BE2C (cell line): ENCODE results near the gene FKBP9.
"Not testable (repeated sequence)": the region's sequence is repeated elsewhere in the genome, so short reads cannot be mapped to it uniquely, and the experiment has no call there.

Experiments
- DNase-seq: peaks from one replicate; pipeline ENCODE4 v3.0.0-alpha.2; 2020
- H3K27me3 ChIP-seq: fragments of 250-450 bp; sonication (Bioruptor Pico); 2 replicates; pipeline ENCODE4 v1.5.1; 2020; ENCODE audit warnings: mild to moderate bottlenecking
- H3K36me3 ChIP-seq: fragments of 250-450 bp; sonication (Bioruptor Pico); 2 replicates; pipeline ENCODE4 v1.5.1; 2020; ENCODE audit warnings: mild to moderate bottlenecking
- H3K4me1 ChIP-seq: fragments of 250-450 bp; sonication (Bioruptor Pico); 2 replicates; pipeline ENCODE4 v1.5.1; 2020
- H3K4me3 ChIP-seq: 2 replicates; pipeline ENCODE4 v1.5.1; 2011; ENCODE audit warnings: low read depth, low read length
- H3K9me3 ChIP-seq: fragments of 250-450 bp; sonication (Bioruptor Pico); 2 replicates; pipeline ENCODE4 v1.5.1; 2020
- TF ChIP-seq, protein P1 (sequence below): IDR thresholded peaks from 2 replicates; pipeline ENCODE4 v1.5.1; 2012; ENCODE audit warnings: mild to moderate bottlenecking, low read depth, low read length

Gene FKBP9

DNA sequence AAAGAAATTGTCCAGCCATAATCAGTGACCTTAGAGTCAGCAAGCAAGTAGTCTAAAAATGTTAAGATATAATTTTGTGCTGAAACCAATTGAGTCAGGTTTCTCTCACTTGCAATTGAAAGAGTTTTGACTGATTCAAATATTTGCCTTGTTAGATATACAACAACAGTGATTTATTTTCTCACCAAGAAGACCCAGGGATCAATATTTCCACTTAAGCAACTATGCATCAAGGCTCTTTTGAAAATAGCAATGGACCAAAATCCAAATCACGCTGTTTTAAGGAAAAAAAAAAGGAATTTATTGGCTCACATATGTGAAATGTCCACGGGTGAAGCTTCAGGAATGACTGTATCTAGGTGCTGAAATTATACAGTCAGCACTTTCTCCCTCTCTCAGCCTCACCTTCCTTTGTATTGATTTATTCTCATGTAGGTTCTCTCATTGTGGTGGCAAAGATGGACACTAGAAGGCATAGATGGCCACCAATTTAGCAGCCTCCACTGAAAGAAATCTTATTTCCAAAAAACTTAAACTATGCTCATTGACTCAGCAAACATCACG lies 9.7 kb upstream of the FKBP9 start:
- H3K27me3 ChIP-seq: no peaks in the 10 kb centered on the region
- no peaks in the 10 kb centered on the region; the same call in 1 of the 2 replicates for H3K9me3 ChIP-seq
- DNase-seq: no peak
- no peaks in the 10 kb centered on the region for H3K4me1 ChIP-seq
- no peaks in the 10 kb centered on the region for H3K36me3 ChIP-seq
- TF ChIP-seq, protein P1, sequence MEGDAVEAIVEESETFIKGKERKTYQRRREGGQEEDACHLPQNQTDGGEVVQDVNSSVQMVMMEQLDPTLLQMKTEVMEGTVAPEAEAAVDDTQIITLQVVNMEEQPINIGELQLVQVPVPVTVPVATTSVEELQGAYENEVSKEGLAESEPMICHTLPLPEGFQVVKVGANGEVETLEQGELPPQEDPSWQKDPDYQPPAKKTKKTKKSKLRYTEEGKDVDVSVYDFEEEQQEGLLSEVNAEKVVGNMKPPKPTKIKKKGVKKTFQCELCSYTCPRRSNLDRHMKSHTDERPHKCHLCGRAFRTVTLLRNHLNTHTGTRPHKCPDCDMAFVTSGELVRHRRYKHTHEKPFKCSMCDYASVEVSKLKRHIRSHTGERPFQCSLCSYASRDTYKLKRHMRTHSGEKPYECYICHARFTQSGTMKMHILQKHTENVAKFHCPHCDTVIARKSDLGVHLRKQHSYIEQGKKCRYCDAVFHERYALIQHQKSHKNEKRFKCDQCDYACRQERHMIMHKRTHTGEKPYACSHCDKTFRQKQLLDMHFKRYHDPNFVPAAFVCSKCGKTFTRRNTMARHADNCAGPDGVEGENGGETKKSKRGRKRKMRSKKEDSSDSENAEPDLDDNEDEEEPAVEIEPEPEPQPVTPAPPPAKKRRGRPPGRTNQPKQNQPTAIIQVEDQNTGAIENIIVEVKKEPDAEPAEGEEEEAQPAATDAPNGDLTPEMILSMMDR: no peak
- no peak overlapping the region for H3K4me3 ChIP-seq

DNA sequence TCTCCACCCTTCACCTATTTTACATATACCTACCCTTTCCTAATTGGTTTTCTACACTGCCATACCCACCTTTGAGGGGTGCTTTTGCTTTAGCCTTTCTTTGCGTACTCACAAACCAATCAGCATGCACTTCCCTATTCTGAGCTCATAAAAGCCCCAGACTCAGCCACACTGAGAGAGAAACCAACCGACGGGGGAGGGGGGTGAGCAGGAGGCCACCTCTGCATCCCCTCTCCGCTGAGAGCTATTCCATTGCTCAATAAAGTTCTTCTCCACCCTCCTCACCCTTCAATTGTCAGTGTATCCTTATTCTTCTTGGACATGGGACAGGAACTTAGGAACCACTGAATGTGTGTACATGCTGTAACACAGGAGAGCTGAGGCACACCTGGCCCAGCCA lies 9.0 kb upstream of the FKBP9 start:
- TF ChIP-seq, protein P1: no peak
- no peak overlapping the region for H3K4me3 ChIP-seq
- H3K9me3 ChIP-seq: no peaks in the 10 kb centered on the region; the same call in 1 of the 2 replicates
- DNase-seq: no peak
- H3K36me3 ChIP-seq: no peaks in the 10 kb centered on the region
- H3K4me1 ChIP-seq: no peaks in the 10 kb centered on the region
- H3K27me3 ChIP-seq: no peaks in the 10 kb centered on the region

DNA sequence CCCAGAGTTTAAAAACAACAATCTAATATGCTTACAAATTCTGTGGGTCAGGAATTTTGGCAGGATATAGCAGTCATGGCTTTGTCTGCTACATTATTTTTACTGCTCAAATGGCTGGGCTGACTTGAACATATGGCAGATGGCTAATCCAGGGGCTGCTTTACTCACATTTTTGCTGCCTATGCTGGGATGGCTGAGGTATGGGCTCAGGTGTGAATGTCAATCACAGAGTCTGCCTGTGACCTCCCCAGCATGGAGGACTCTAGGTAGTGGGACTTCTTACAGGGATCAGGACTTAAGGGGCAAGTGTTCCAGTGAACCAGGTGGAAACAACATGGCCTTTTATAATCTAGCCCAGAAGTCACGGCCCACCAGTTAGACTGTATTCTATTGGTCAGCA lies 4.4 kb upstream of the FKBP9 start:
- Histone ChIP-seq H3K4me1 (no peaks in the 10 kb centered on the region), H3K27me3 (no peaks in the 10 kb centered on the region), H3K4me3 (no peak overlapping the region), H3K9me3 (no peaks in the 10 kb centered on the region; the same call in 1 of the 2 replicates), H3K36me3 (no peaks in the 10 kb centered on the region)
- TF ChIP-seq, protein P1: no peak
- DNase-seq: no peak

DNA sequence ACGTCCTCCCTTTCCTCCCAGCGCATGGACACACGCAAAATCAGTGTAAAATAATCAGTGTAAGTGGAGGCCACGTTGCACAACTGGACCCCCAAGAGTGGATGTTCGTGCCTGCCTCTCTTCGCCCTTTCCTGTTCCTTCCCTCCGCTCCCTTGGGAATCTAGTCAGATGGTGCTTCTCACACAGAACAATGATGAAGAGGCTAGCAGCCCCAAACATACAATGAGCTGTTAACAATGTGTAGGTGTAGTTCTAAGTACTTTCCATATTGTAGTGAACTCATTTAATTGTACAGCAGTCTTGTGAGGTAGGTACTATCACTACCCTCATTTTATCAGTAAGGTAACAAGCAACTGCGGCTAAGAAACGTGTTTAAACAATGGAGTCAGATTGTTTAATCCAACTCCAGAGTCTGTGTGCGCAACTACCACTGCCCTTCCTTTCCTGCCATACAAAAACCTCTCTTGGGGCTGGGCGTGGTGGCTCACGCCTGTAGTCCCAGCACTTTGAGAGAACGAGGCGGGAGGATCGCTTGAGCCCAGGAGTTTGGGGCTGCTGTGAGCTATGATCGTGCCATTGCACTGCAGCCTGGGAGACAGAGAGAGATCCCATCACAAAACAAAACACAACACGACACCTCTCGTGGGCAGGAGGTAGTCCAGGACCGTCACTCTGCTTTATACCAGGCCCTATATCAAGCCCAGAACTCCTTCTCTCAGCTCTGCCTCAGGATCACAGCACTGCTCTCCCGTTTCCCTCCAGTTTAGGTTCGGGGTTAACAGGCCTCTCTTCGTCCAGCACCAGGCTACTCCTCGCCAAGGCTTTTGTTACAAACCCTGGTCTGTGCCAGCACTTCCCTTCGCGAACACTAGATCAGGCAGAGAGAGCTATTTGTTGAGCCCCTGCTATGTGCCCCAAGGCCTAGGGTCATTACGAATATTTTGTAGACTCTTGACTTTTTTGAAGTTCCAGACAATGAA lies 1.1 kb downstream of the FKBP9 start:
- no peaks in the 10 kb centered on the region for H3K4me1 ChIP-seq
- H3K27me3 ChIP-seq: no peaks in the 10 kb centered on the region
- peak; percentile 11 for DNase-seq
- H3K4me3 ChIP-seq: peak overlapping the region; percentile 77
- TF ChIP-seq, protein P1: no peak
- H3K36me3 ChIP-seq: no peaks in the 10 kb centered on the region
- no peaks in the 10 kb centered on the region for H3K9me3 ChIP-seq

DNA sequence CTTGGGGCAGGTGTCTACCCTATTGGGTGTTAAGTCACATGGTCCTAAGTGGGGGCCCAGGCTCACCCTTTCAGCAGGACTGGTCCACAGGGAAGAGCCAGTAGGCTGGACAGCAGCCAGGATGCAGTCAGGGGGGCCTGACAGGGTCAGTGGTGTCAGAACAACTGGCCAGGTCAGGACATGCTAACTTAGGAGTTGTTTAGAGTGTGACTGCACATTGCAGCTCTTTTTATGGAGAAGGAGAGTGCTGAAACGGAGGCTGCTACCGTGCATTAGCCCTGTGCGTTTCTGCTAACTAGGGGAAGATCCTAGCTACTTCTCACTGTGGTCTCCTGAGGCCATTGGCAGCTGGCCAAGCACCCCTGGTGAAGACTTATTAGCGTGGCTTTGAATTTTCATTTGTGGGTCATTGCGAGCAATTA lies 6.7 kb downstream of the FKBP9 start:
- DNase-seq: peak; percentile 68
- H3K36me3 ChIP-seq, H3K4me1 ChIP-seq, H3K9me3 ChIP-seq, H3K27me3 ChIP-seq: not testable (repeated sequence)
- peak overlapping the region; percentile 31; the same call in 1 of the 2 replicates for H3K4me3 ChIP-seq

DNA sequence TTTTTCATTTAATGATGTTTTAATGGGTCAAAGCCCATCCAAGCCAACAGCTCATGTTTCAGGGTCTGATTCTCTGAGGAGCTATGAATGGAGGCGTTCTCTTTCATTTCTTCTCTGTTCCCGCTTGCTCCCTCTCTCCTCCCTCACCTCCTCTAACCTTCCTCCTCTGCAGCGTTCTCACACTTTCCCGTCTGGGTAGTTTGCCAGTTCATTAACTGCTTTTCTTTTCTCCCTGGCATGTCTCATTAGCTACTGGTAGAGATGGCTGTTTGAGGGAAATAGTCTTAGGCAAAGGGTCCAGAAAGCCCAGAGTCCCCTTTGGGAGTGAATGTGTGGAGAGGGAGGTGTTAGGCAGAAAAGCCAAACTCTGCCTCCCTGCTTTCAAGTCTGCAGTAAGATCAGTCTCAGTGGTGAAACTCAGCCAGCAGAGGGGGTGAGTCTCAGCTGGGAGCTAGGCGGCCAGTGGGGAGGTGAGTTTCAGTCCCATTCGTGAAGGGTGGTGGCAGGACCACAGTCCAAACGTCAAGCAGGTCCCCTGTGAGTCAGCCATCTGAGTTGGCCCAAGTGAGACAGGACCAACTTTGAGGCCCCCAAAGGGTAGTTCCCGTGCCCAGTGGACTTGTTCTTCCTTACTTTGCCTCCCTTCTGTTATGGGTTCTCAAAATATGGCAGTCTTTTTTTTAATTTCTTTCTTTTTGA lies 7.4 kb downstream of the FKBP9 start:
- not testable (repeated sequence) for H3K36me3 ChIP-seq, H3K27me3 ChIP-seq, H3K9me3 ChIP-seq, DNase-seq, H3K4me1 ChIP-seq
- peak overlapping the region; percentile 31 for H3K4me3 ChIP-seq
- TF ChIP-seq, protein P1: peak; percentile 41

DNA sequence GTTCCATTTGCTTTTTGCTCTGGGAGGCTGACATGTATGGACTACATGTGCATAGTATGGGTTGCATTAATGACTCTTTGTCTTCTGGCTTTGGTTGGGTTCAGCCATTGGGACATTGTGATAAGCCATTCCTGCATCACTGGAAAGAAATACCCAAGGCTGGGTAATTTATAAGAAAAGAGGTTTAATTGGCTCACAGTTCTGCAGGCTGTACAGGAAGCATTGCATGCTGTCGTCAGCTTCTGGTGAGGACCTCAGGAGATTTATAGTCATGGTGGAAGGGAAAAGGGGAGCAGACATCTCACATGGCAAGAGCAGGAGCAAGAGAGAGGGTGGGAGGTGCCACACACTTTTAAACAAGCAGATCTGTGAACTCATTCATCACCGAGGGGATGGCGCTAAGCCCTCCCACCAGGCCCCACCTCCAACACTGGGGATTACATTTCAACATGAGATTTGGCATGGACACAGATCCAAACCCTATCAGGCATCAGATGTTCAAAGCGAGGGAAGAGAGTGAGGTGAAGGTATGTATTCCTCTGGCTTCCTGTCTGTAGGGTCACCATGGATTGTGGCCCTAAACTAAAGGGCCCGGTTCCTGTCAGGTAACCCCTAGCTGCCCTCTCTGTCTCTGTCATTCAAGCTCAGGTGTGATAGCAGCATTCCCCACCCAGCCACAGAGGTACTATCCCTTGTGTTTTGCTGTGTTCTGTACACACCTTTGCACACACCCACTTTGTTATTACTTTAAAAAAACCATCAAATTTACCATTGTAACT lies 9.4 kb downstream of the FKBP9 start:
- H3K36me3 ChIP-seq, H3K27me3 ChIP-seq, H3K4me3 ChIP-seq, DNase-seq, H3K9me3 ChIP-seq, H3K4me1 ChIP-seq: not testable (repeated sequence)

DNA sequence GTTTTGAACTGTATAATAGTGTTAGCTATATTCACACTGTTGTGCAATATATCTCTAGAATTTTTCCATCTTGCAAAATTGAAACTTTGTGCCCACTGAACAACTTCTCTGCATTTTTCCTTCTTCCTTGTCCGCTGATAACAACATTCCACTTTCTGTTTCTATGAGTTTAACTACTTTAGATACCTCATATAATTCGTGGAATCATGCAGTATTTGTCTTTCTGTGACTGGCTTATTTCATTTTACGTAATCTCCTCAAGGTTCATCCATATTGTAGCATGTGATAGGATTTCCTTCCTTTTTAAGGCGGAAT lies 10.0 kb downstream of the FKBP9 start:
- not testable (repeated sequence) for DNase-seq

DNA sequence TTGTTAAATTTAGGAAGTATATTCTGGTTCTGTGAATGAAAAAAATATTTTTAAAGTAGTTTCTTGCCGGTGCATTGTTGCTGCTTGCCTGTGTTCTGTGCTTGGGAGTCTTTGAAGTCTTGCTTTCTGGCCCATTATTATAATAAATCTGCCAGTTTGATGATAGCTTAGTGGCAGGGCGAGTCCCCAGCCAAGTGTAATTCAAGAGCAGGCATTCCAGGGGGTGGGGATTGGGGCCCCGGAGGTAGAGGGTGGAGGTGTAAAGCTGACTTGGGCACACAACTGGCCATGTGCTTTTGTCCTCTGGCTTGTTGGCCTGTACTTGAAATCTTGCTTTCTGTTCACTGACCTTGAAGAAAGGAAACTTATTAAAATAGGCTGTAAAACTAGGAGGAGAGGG lies 14.7 kb downstream of the FKBP9 start:
- not testable (repeated sequence) for H3K4me1 ChIP-seq, H3K27me3 ChIP-seq, H3K9me3 ChIP-seq, H3K4me3 ChIP-seq, H3K36me3 ChIP-seq, DNase-seq

More for the DNA sequence above, 10.0 kb downstream of the FKBP9 start:
- not testable (repeated sequence) for H3K4me1 ChIP-seq, H3K4me3 ChIP-seq, H3K9me3 ChIP-seq, H3K27me3 ChIP-seq, H3K36me3 ChIP-seq
